ENCODE measurements around the gene HOXD10. TPM values are rescaled to one million over a fixed set of nuclear protein-coding genes. Genes with fewer than 3 reads are reported as not detected.

HOXD10 gene
- total RNA-seq, 5 donors from 2014 or later (not counting 1 experiment from before 2014, with no cell fraction given) = not detected

DNA sequence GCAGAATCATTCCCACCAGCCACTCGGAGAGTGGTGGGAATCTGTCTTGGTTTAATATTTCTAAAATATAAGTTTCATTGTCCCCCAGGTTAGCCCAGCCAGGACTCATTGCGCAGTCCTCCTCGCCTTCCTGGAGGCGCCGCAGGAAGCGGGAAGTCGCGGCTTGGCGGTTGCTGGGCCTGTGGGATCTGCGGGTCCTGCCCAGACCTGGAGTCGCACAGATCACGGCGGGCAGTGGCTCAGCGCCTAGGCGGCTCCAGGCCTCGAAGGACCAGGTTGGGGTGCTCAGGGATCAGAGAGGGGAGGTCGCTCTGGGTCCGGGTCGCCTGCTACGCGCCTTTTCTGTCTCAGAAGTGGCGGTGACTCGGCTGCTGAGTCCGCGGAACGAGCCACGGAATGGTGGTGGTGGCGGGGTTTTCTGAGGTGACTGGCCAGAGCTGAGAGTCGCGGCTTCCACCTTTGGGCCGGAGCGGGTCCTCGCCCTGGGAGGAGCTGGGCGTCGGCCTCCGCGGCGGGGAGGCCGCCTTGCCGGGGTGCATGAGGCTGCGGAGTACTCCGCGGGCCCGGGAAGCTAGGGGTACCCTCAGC lies 43.2 kb downstream of the HOXD10 start:
- H3K27me3 ChIP-seq (replicated peaks in 1 of 2; ENCODE audit: control insufficient read depth in 2 of 2, extremely low read depth in 1 of 2, insufficient read depth in 2 of 2, low read length in 1 of 2) = peaks cover 27 to 89% of the 10 kb centered on the region in 2 experiments
- H3K4me3 Mint-ChIP-seq = peak overlapping the region in 1 of 3 donors; percentile 36
- no peak overlapping the region for H3K4me3 ChIP-seq (ENCODE audit: control insufficient read depth in 1 of 2, extremely low read depth in 1 of 2, low read length in 1 of 2)
- ChIA-PET POLR2A (interaction anchor here (0.5 to 0.6 kb wide), 3 partner anchors 48 to 366 kb away, joined by 3 to 11 read pairs (median 4); no protein-coding TSS in a partner anchor), CTCF (interaction anchor here in 1 of 2 donors (0.9 kb wide), 1 partner anchor 33 kb away, joined by 3 read pairs; no protein-coding TSS in a partner anchor)
- H3K27me3 Mint-ChIP-seq = peaks cover 62 to 84% of the 10 kb centered on the region in 2 donors
- 8% methylated on average over 43 of the region's 44 CpGs for WGBS (ENCODE audit: insufficient coverage)
- H3K9me3 Mint-ChIP-seq = peaks cover 0 to 5% (median 4%) of the 10 kb centered on the region in 3 donors
- no peak for DNase-seq
- peaks cover 19 to 24% (median 22%) of the 10 kb centered on the region in 3 donors for H3K4me1 Mint-ChIP-seq
- H3K27ac Mint-ChIP-seq = no peak overlapping the region
- no peak overlapping the region for H3K27ac ChIP-seq (ENCODE audit: low read length)
- peaks cover 2 to 28% of the 10 kb centered on the region in 2 experiments for H3K4me1 ChIP-seq (ENCODE audit: control insufficient read depth in 1 of 2, extremely low read depth in 1 of 2, insufficient read depth in 2 of 2, low read length in 2 of 2)
- no peaks in the 10 kb centered on the region for H3K9me3 ChIP-seq
- no peaks in the 10 kb centered on the region for H3K36me3 Mint-ChIP-seq
- no peaks in the 10 kb centered on the region for H3K36me3 ChIP-seq (ENCODE audit: control insufficient read depth in 2 of 2, extremely low read depth in 1 of 2, insufficient read depth in 1 of 2, low read length in 1 of 2)
- no peak for ATAC-seq (replicated peaks in 1 of 4)

DNA sequence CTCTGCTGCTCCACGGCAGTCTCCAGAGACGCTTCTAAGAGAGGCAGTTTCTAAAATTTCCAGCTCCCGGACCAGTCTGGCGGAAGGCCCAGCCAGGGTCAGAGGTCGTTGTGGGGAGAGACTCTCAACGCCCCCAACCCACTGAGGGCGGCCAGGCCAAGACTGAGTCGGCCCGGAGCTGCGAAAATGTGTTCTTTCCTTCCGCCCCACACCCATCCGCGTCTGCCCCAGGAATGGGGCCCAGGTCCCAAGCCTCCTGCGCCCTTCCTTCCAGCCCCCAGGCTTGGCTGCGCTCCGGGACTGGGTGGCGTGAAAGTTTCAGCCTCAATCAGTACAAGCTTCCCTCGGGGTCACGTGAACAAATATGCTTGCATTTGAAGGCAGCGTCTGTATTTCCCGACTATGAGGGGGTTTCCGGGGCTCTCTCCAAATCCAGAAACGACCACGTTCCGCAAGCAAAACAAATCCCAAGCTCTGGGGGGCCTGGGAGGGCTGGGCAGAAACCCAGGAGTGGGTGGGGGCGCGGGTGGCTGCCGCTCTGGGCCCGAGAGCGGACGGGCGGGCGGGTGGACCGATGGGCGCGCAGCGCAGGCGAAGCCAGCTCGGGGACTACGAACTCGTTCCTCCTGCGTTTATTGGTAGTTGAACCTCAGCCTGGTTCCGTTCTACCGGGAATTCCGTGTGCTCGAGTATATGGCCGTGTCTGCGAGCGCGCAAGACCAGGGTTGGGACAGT lies 43.8 kb downstream of the HOXD10 start:
- 14% methylated on average over 44 of the region's 50 CpGs for WGBS (ENCODE audit: insufficient coverage)
- ATAC-seq (replicated peaks in 1 of 4) (no peak), DNase-seq (no peak)
- POLR2A ChIA-PET = interaction anchor here (0.5 to 0.6 kb wide), 5 partner anchors 9 to 365 kb away, joined by 3 to 11 read pairs (median 6); partner anchors contain the start of gene HOXD4 (in 1 of the 2)
- H3K27ac ChIP-seq (ENCODE audit: low read length) = no peak overlapping the region
- no peaks in the 10 kb centered on the region for H3K36me3 Mint-ChIP-seq
- no peak overlapping the region for H3K4me3 ChIP-seq (ENCODE audit: control insufficient read depth in 1 of 2, extremely low read depth in 1 of 2, low read length in 1 of 2)
- H3K9me3 ChIP-seq = no peaks in the 10 kb centered on the region
- H3K9me3 Mint-ChIP-seq = peaks cover 0 to 5% (median 4%) of the 10 kb centered on the region in 3 donors
- H3K36me3 ChIP-seq (ENCODE audit: control insufficient read depth in 2 of 2, extremely low read depth in 1 of 2, insufficient read depth in 1 of 2, low read length in 1 of 2) = no peaks in the 10 kb centered on the region
- H3K4me3 Mint-ChIP-seq = peak overlapping the region in 1 of 3 donors; percentile 15
- H3K27me3 ChIP-seq (replicated peaks in 1 of 2; ENCODE audit: control insufficient read depth in 2 of 2, extremely low read depth in 1 of 2, insufficient read depth in 2 of 2, low read length in 1 of 2) = peaks cover 30 to 94% of the 10 kb centered on the region in 2 experiments
- no peak overlapping the region for H3K27ac Mint-ChIP-seq
- peaks cover 2 to 34% of the 10 kb centered on the region in 2 experiments for H3K4me1 ChIP-seq (ENCODE audit: control insufficient read depth in 1 of 2, extremely low read depth in 1 of 2, insufficient read depth in 2 of 2, low read length in 2 of 2)
- peaks cover 19 to 27% (median 22%) of the 10 kb centered on the region in 3 donors for H3K4me1 Mint-ChIP-seq
- peaks cover 60 to 84% of the 10 kb centered on the region in 2 donors for H3K27me3 Mint-ChIP-seq
- CTCF ChIA-PET = interaction anchor here in 1 of 2 donors (0.9 kb wide), 1 partner anchor 33 kb away, joined by 3 read pairs; no protein-coding TSS in a partner anchor

DNA sequence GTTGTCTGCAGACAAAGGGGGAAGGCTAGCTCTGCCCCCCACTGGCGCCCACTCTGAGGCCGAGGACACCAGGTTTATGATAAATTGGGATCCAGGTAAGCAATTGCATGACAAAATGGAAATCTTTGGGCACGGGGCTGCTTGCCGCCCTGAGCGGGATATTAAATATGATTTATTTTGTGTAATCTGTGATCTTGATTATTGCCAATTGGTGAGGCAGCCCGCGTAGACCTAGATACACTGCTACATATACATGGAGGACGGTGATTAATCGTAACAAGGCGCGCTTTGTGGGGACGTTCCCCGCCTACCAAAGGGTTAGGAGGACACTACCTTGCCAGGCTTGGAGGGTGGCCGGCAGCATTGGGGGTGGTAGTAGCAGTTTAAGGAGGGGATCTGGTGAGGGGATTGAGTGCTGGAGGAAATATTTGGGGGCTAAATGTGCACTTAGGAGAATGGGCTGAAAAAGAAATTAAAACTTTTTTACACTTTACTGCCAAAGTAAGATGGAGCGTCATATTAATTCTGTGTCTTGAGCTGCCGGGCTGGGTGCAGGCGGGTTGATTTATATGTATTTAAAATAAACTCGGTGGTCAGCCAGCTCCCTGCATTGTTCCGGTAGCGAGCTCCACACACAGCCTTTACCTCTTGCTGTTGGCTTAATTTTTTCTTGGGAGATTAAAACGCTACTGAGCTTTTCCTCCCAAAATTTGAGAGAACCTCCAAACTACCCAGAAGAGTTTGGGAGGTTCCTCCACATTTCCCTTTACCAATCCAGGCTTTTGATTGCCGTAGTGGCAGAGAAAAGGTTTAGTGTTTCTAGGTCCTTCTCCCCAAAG lies 44.6 kb downstream of the HOXD10 start:
- Mint-ChIP-seq H3K4me1 (peaks cover 19 to 27% (median 22%) of the 10 kb centered on the region in 3 donors), H3K4me3 (peak overlapping the region in 1 of 3 donors; percentile 15), H3K36me3 (no peaks in the 10 kb centered on the region), H3K27ac (no peak overlapping the region), H3K27me3 (peaks cover 60 to 86% of the 10 kb centered on the region in 2 donors), H3K9me3 (peaks cover 0 to 5% (median 4%) of the 10 kb centered on the region in 3 donors)
- 25% methylated on average over 14 of the region's 22 CpGs for WGBS (ENCODE audit: insufficient coverage)
- DNase-seq (no peak), ATAC-seq (replicated peaks in 1 of 4) (no peak)
- H3K4me1 ChIP-seq (ENCODE audit: control insufficient read depth in 1 of 2, extremely low read depth in 1 of 2, insufficient read depth in 2 of 2, low read length in 2 of 2) = peaks cover 2 to 36% of the 10 kb centered on the region in 2 experiments
- no peak overlapping the region for H3K27ac ChIP-seq (ENCODE audit: low read length)
- H3K27me3 ChIP-seq (replicated peaks in 1 of 2; ENCODE audit: control insufficient read depth in 2 of 2, extremely low read depth in 1 of 2, insufficient read depth in 2 of 2, low read length in 1 of 2) = peaks cover 28 to 92% of the 10 kb centered on the region in 2 experiments
- ChIA-PET CTCF (interaction anchor here in 1 of 2 donors (1.6 kb wide), 1 partner anchor 34 kb away, joined by 4 read pairs; no protein-coding TSS in a partner anchor), POLR2A (interaction anchor here (0.5 to 0.6 kb wide), 2 partner anchors 11 to 77 kb away, joined by 3 to 6 read pairs; no protein-coding TSS in a partner anchor)
- H3K9me3 ChIP-seq = no peaks in the 10 kb centered on the region
- no peak overlapping the region for H3K4me3 ChIP-seq (ENCODE audit: control insufficient read depth in 1 of 2, extremely low read depth in 1 of 2, low read length in 1 of 2)
- no peaks in the 10 kb centered on the region for H3K36me3 ChIP-seq (ENCODE audit: control insufficient read depth in 2 of 2, extremely low read depth in 1 of 2, insufficient read depth in 1 of 2, low read length in 1 of 2)

DNA sequence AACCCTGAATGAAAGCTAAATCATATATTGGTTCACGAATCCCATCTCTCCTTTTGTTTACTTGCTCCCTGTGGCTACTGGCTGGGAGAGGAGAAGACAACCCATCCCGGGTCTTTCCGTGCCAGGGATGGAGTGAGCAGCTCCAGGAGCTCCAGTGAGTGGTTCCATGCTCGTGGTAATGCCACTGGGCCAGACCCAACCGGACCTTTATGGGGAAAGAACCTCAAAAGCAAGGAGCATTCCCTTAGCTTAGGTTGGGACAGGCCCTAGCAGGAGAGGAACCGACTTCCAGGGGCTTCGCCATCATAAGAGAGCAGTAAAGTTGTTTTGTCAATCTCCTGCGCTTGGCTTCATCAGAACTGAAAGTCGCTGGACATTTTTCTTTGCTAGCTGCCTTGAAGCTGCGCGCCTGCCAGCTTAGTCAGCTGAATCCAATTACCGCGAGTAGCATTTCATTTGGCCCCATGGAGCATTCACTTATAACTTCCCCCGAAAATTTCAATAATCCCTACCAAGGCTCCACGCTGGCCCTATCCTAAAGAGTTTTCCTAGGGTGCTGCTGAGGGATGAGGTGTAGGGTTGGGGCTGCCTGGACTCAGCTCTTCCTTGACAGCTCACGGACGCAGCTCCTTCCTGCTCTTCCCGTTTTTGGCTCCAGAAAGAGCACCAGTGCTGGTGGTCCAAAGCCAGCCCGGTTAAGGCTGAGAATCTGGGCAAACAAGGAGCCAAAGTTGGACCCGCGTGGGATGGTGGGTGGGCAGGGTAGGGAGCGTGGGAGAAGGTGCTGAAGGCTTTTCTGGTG lies 45.4 kb downstream of the HOXD10 start:
- no peaks in the 10 kb centered on the region for H3K36me3 Mint-ChIP-seq
- Histone ChIP-seq H3K4me3 (ENCODE audit: control insufficient read depth in 1 of 2, extremely low read depth in 1 of 2, low read length in 1 of 2) (no peak overlapping the region), H3K27me3 (replicated peaks in 1 of 2; ENCODE audit: control insufficient read depth in 2 of 2, extremely low read depth in 1 of 2, insufficient read depth in 2 of 2, low read length in 1 of 2) (peaks cover 31 to 84% of the 10 kb centered on the region in 2 experiments), H3K27ac (ENCODE audit: low read length) (no peak overlapping the region), H3K9me3 (no peaks in the 10 kb centered on the region), H3K36me3 (ENCODE audit: control insufficient read depth in 2 of 2, extremely low read depth in 1 of 2, insufficient read depth in 1 of 2, low read length in 1 of 2) (no peaks in the 10 kb centered on the region), H3K4me1 (ENCODE audit: control insufficient read depth in 1 of 2, extremely low read depth in 1 of 2, insufficient read depth in 2 of 2, low read length in 2 of 2) (peaks cover 2 to 36% of the 10 kb centered on the region in 2 experiments)
- no peak for DNase-seq
- CTCF ChIA-PET = interaction anchor here (0.7 to 1.6 kb wide), 2 partner anchors 34 to 890 kb away, joined by 3 to 4 read pairs; no protein-coding TSS in a partner anchor
- no peak for ATAC-seq (replicated peaks in 1 of 4)
- peaks cover 16 to 27% (median 22%) of the 10 kb centered on the region in 3 donors for H3K4me1 Mint-ChIP-seq
- no peak overlapping the region for H3K4me3 Mint-ChIP-seq
- POLR2A ChIA-PET = no interaction called here
- H3K9me3 Mint-ChIP-seq = peaks cover 0 to 5% (median 4%) of the 10 kb centered on the region in 3 donors
- H3K27me3 Mint-ChIP-seq = peaks cover 64 to 85% of the 10 kb centered on the region in 2 donors
- H3K27ac Mint-ChIP-seq = no peak overlapping the region
- WGBS (ENCODE audit: insufficient coverage) = 10% methylated on average over 15 of the region's 22 CpGs

DNA sequence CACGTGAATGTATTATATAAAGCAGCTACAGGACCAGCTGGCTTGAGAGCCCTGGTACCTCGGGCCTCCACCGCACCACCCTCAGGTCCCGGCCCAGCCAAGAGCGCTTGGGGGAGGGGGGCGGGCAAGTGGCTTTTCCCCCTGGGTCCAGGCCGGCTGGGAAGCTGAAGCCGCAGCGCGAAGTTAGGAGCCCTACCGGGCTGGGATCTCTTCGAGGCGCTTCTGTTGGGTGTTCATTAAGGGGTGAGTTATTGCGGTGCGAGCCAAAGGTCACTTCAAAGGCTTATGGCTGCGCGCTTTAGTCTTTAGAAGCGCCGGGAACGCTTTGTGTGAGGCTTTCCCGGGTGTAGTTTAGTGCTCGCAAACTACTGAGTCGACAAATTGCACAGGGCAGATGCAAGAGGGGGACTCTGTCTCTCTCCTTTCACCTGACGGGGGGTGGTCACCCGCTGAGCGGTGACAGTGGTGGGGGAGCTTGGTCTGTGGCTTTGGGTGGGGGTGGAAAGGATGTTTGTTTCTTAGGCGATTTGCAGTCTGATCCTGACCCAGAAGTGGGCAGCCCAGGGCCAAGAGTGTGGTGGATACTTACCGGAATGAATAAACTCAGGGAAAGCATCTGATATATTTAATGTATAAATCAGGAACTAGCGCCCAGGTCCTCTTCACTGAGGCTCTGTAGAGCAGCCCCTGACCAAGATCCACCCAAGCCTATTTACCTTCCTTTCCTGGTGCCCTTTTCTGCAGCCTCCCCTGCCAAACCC lies 46.5 kb downstream of the HOXD10 start:
- H3K27me3 Mint-ChIP-seq = peaks cover 66 to 88% of the 10 kb centered on the region in 2 donors
- Histone ChIP-seq H3K36me3 (ENCODE audit: control insufficient read depth in 2 of 2, extremely low read depth in 1 of 2, insufficient read depth in 1 of 2, low read length in 1 of 2) (no peaks in the 10 kb centered on the region), H3K9me3 (no peaks in the 10 kb centered on the region), H3K4me1 (ENCODE audit: control insufficient read depth in 1 of 2, extremely low read depth in 1 of 2, insufficient read depth in 2 of 2, low read length in 2 of 2) (peaks cover 0 to 28% of the 10 kb centered on the region in 2 experiments), H3K27ac (ENCODE audit: low read length) (no peak overlapping the region), H3K27me3 (replicated peaks in 1 of 2; ENCODE audit: control insufficient read depth in 2 of 2, extremely low read depth in 1 of 2, insufficient read depth in 2 of 2, low read length in 1 of 2) (peaks cover 38 to 75% of the 10 kb centered on the region in 2 experiments), H3K4me3 (ENCODE audit: control insufficient read depth in 1 of 2, extremely low read depth in 1 of 2, low read length in 1 of 2) (peak overlapping the region in 1 of 2 donors; percentile 17)
- peaks cover 0 to 5% (median 4%) of the 10 kb centered on the region in 3 donors for H3K9me3 Mint-ChIP-seq
- WGBS (ENCODE audit: insufficient coverage) = 9% methylated on average over 21 of the region's 29 CpGs
- no peak for DNase-seq
- no peaks in the 10 kb centered on the region for H3K36me3 Mint-ChIP-seq
- no peak for ATAC-seq (replicated peaks in 1 of 4)
- ChIA-PET CTCF (interaction anchor here (0.6 to 1.6 kb wide), 2 partner anchors 24 to 35 kb away, joined by 3 to 4 read pairs; no protein-coding TSS in a partner anchor), POLR2A (no interaction called here)
- no peak overlapping the region for H3K4me3 Mint-ChIP-seq
- no peak overlapping the region for H3K27ac Mint-ChIP-seq
- H3K4me1 Mint-ChIP-seq = peaks cover 9 to 20% (median 16%) of the 10 kb centered on the region in 3 donors

Data from T-cell (primary cell).